HepG2 (cell line): ENCODE measurements around the gene SFXN5. TPM values are rescaled to one million over a fixed set of nuclear protein-coding genes. Genes with fewer than 3 reads are reported as not detected.
A peak's percentile ranks its signal among the peaks of the same experiment; 100 is the strongest.

Source experiments
- ATAC-seq: fragments of 200-7000 bp; cut with Tn5 transposase; 3 replicates; pipeline ENCODE4 v1.9.1; 2020; ENCODE audit warnings: mild to moderate bottlenecking, moderate library complexity
- BruUV-seq: library from RNA; stranded (reverse); fragments of 400-500 nt; replicated peaks from 2 replicates; lab custom pipeline; 2021; lab: Mats Ljungman, UMichigan
- CTCF ChIA-PET: fragments of 300-600 bp; formaldehyde crosslinking; extraction: SDS; loops from one replicate; lab custom pipeline; 2021; ENCODE audit warnings: low total read pairs, inconsistent platforms, low intra/inter-chr PET ratio; lab: Yijun Ruan, JAX
- POLR2A ChIA-PET: fragments of 350-600 bp; sonication (Branson Sonifier 250); formaldehyde crosslinking; loops from one replicate; lab custom pipeline; 2020; ENCODE audit warnings: antibody characterized with exemption, inconsistent platforms; lab: Yijun Ruan, JAX
- DNase-seq: peaks from one replicate; pipeline ENCODE4 v3.0.0-alpha.2; 2015; ENCODE audit warnings: low spot score
- FAIRE-seq: peaks from 3 replicates; lab custom pipeline; 2011; peaks lifted over from hg19 to GRCh38; lab: Jason Lieb, UNC
- H2AFZ ChIP-seq: one replicate; pipeline ENCODE4 v1.6.1; 2011; ENCODE audit warnings: low read length, inconsistent platforms
- H3K27ac ChIP-seq: fragments of 300-600 bp; 3 replicates; pipeline ENCODE4 v1.8.0; 2011; ENCODE audit warnings: mixed run types, mild to moderate bottlenecking, mixed read lengths, low read length, inconsistent platforms; ENCODE audit not compliant: insufficient read depth; ENCODE audit errors: extremely low read length
- H3K27me3 ChIP-seq, 2 experiments: fragments of 200-600 bp in 1 of 2; 2 replicates in 1 of 2; 3 replicates in 1 of 2; pipeline versions ENCODE4 v1.6.0 to v1.8.0; 2011; ENCODE audit warnings: low read length in 2 of 2, mild to moderate bottlenecking in 2 of 2, moderate library complexity in 2 of 2, inconsistent platforms in 1 of 2; ENCODE audit not compliant: insufficient read depth in 2 of 2, control insufficient read depth in 1 of 2
- H3K36me3 ChIP-seq, 2 experiments: fragments of 200-600 bp in 1 of 2; replicated peaks in 1 of 2; 2 replicates in 1 of 2; 3 replicates in 1 of 2; pipeline versions ENCODE4 v1.5.1 to v1.8.0; 2011; ENCODE audit warnings: low read length in 2 of 2, inconsistent platforms in 1 of 2; ENCODE audit not compliant: insufficient read depth in 2 of 2, control insufficient read depth in 1 of 2
- H3K4me1 ChIP-seq: 2 replicates; pipeline ENCODE4 v1.5.1; 2012; ENCODE audit warnings: low read length, inconsistent platforms; ENCODE audit not compliant: insufficient read depth
- H3K4me2 ChIP-seq: 2 replicates; pipeline ENCODE4 v1.6.0; 2011; ENCODE audit warnings: low read depth, low read length, inconsistent platforms
- H3K4me3 ChIP-seq, 3 experiments: fragments of 200-600 bp in 1 of 3; sonication (generic), shearing (Covaris generic) in 1 of 3; replicated peaks in 1 of 3; 2 replicates each; pipeline ENCODE4 v1.5.1; 2011 to 2016; ENCODE audit warnings: low read length in 3 of 3, inconsistent platforms in 2 of 3, low read depth in 2 of 3, mild to moderate bottlenecking in 2 of 3, control low read depth in 1 of 3, mixed read lengths in 1 of 3; ENCODE audit not compliant: insufficient read depth in 1 of 3
- H3K79me2 ChIP-seq: one replicate; pipeline ENCODE4 v1.6.1; 2011; ENCODE audit warnings: low read length, inconsistent platforms; ENCODE audit not compliant: insufficient read depth
- H3K9ac ChIP-seq: 2 replicates; pipeline ENCODE4 v1.6.0; 2011; ENCODE audit warnings: mild to moderate bottlenecking, low read depth, low read length, inconsistent platforms; ENCODE audit not compliant: insufficient read depth
- H3K9me3 ChIP-seq: 2 replicates; pipeline ENCODE4 v1.5.1; 2012; ENCODE audit warnings: mild to moderate bottlenecking, low read length
- H4K20me1 ChIP-seq: 2 replicates; pipeline ENCODE4 v1.6.0; 2011; ENCODE audit warnings: inconsistent platforms, mild to moderate bottlenecking, low read length, moderate library complexity; ENCODE audit not compliant: insufficient read depth
- ATM ChIP-seq: fragments of 450-650 bp; IDR thresholded peaks from 2 replicates; pipeline ENCODE4 v1.7.1; 2017; ENCODE audit warnings: mild to moderate bottlenecking, borderline replicate concordance
- CBX1 ChIP-seq: IDR thresholded peaks from one replicate; pipeline ENCODE4 v1.6.1; 2016; ENCODE audit warnings: antibody characterized with exemption, low read depth
- CTCF ChIP-seq: sonication (generic); formaldehyde crosslinking; IDR thresholded peaks from 2 replicates; pipeline ENCODE4 v1.5.0; 2020; ENCODE audit warnings: mild to moderate bottlenecking, missing genetic modification reagents, moderate library complexity
- HNRNPK ChIP-seq: fragments of 200-400 bp; formaldehyde crosslinking; IDR thresholded peaks from 2 replicates; pipeline ENCODE4 v1.6.1; 2018; ENCODE audit warnings: low read length, low read depth, moderate library complexity, mild to moderate bottlenecking; ENCODE audit not compliant: poor library complexity, severe bottlenecking
- SNAPC2 ChIP-seq: sonication (generic); formaldehyde crosslinking; IDR thresholded peaks from 2 replicates; pipeline ENCODE4 v1.8.1; 2022; ENCODE audit warnings: mild to moderate bottlenecking, missing genetic modification reagents
- SP1 ChIP-seq, 2 experiments: fragments of 450-650 bp in 1 of 2; sonication (generic) in 1 of 2; formaldehyde crosslinking in 1 of 2; IDR thresholded peaks; 2 replicates each; pipeline versions ENCODE4 v1.4.0 to v1.6.1; 2016 to 2020; ENCODE audit warnings: missing genetic modification reagents in 1 of 2
- ZBTB49 ChIP-seq: sonication (generic); formaldehyde crosslinking; IDR thresholded peaks from 2 replicates; pipeline ENCODE4 v1.4.0; 2020; ENCODE audit warnings: missing genetic modification reagents, borderline replicate concordance
- ZFP36 ChIP-seq: fragments of 150-350 bp; IDR thresholded peaks from 2 replicates; pipeline ENCODE4 v1.6.1; 2018; ENCODE audit warnings: borderline replicate concordance, low read length, low read depth; ENCODE audit not compliant: partially characterized antibody
- ZFP91 ChIP-seq: sonication (generic); formaldehyde crosslinking; IDR thresholded peaks from 2 replicates; pipeline ENCODE4 v1.9.0; 2022; ENCODE audit warnings: missing genetic modification reagents, mild to moderate bottlenecking, borderline replicate concordance
- WGBS: methylation state at CpG from one replicate; pipeline ENCODE4 v1.1.6; 2017; ENCODE audit warnings: low lambda C conversion rate; 5-methylcytosine and 5-hydroxymethylcytosine counted together
- in situ Hi-C: cut with HindIII; loops from 2 replicates; pipeline ENCODE4 v1.10.0; 2017; ENCODE audit warnings: low pct_unique_long_range_greater_than_20kb; ENCODE audit not compliant: extremely low pct_ligation_motif_present
- intact Hi-C: fragments of 100-400 bp; cut with micrococcal nuclease; formaldehyde crosslinking; loops from one replicate; pipeline ENCODE4 v1.10.0; 2022; ENCODE audit not compliant: unreplicated experiment
- polyA plus RNA-seq, 8 experiments: library from polyadenylated mRNA; depleted of rRNA in 3 of 8; stranded (reverse) in 7 of 8; unstranded in 1 of 8; fragments of >200 nt; fragmentation: Illumina TruSeq in 4 of 8; extraction: Trizol in 4 of 8; gene quantifications; 2 replicates each; pipeline versions ENCODE4 v1.2.1 to v1.2.3, GENCODE V29; 2011 to 2016; ENCODE audit warnings: low read depth in 4 of 8, missing spikeins in 1 of 8, mixed read lengths in 1 of 8; ENCODE audit not compliant: insufficient read depth in 1 of 8
- total RNA-seq, 5 experiments: library from RNA; depleted of rRNA; stranded (reverse); fragments of >200 nt; fragmentation: Illumina TruSeq; extraction: Trizol; gene quantifications; 2 replicates each; pipeline ENCODE4 v1.2.3, GENCODE V29; 2016; ENCODE audit warnings: low read depth in 1 of 5

SFXN5 gene
- total and polyA plus RNA-seq, 2 of the 13 experiments (the other 11 are each of a cell fraction or from before 2014, with no cell fraction given), result 34.9 to 37.4 TPM

DNA sequence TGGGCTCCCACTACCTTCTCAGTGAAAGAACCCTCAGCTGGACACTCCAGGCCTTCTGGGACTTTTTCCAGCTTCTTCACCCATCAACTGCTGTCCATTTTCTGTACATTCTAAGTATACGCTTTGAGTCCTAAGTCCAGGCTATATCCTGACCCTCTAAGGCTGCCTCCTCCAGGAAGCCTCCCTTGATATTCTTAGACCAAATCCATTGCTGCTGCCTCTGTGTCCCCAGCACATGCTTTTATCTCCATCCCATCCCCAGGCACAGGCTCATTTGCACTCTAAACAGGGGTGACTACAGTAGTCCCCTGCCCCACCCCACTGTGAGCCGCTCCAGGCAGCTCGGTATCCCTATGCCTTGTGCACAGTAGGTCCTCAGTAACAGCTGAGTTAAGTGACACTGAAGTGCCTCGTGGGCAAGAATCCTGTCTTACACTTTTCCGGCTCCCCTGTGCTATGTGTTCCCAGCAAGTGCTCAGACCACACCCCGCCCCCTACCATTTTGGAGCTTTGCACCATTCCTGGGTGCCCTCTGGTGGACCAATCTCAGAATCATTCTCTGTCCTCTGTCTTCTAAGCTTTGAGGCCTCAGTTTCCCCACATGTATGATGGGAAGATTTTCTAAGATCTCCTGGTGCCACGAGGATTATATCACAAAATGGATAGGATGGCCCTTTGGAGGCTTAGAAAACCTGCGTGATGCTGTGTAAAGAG lies 119.2 kb downstream of the SFXN5 start:
- ChIA-PET CTCF (no interaction called here), POLR2A (no interaction called here)
- Histone ChIP-seq H3K4me2 (no peak overlapping the region), H3K9me3 (no peaks in the 10 kb centered on the region), H3K27ac (no peak overlapping the region), H4K20me1 (no peaks in the 10 kb centered on the region), H3K36me3 (peaks cover 0 to 3% of the 10 kb centered on the region in 2 experiments; a peak in 1 of 5 replicates), H3K27me3 (no peaks in the 10 kb centered on the region), H3K79me2 (no peaks in the 10 kb centered on the region), H3K9ac (no peak overlapping the region), H2AFZ (no peak overlapping the region), H3K4me3 (no peak overlapping the region), H3K4me1 (no peaks in the 10 kb centered on the region)
- no peak for TF ChIP-seq ATM
- TF ChIP-seq CTCF (CRISPR knock-in tag), result 0 out of 2 replicates have a peak, but pooled peaks have one; percentile 19
- no peak for TF ChIP-seq SP1 (IDR thresholded peaks at IDR 0.05)
- TF ChIP-seq SP1 (CRISPR knock-in tag; IDR thresholded peaks at IDR 0.05), result no peak
- TF ChIP-seq ZFP91 (CRISPR knock-in tag), result no peak
- peak; percentile 42 for TF ChIP-seq ZFP36
- TF ChIP-seq ZBTB49 (CRISPR knock-in tag), result no peak
- TF ChIP-seq CBX1, result no peak
- TF ChIP-seq SNAPC2 (CRISPR knock-in tag), result no peak
- TF ChIP-seq HNRNPK, result no peak
- DNase-seq (no peak), ATAC-seq (no peak), FAIRE-seq (no peak)
- in situ Hi-C loops (no loop called here), intact Hi-C loops (no loop called here)
- WGBS, result 93% methylated on average over 8 of the region's 8 CpGs
- BruUV-seq, result no TSS peak
